Activated naive CD8-positive, alpha-beta T cell (primary cell): Measurements from ENCODE around the gene EXOG.

ENCODE experiments used
- H3K27ac Mint-ChIP-seq: one replicate; pipeline ENCODE4 v1.8.0; 2021; ENCODE audit warnings: mixed read lengths
- H3K27me3 Mint-ChIP-seq: one replicate; pipeline ENCODE4 v1.8.0; 2021; ENCODE audit warnings: mixed read lengths
- H3K36me3 Mint-ChIP-seq: one replicate; pipeline ENCODE4 v1.8.0; 2021; ENCODE audit warnings: mixed read lengths
- H3K4me1 Mint-ChIP-seq: one replicate; pipeline ENCODE4 v1.8.0; 2021; ENCODE audit warnings: low read depth, mixed read lengths
- H3K4me3 Mint-ChIP-seq: one replicate; pipeline ENCODE4 v1.8.0; 2021; ENCODE audit warnings: mild to moderate bottlenecking, mixed read lengths
- H3K9me3 Mint-ChIP-seq: one replicate; pipeline ENCODE4 v1.8.0; 2021; ENCODE audit warnings: low read depth, mixed read lengths

EXOG gene

DNA sequence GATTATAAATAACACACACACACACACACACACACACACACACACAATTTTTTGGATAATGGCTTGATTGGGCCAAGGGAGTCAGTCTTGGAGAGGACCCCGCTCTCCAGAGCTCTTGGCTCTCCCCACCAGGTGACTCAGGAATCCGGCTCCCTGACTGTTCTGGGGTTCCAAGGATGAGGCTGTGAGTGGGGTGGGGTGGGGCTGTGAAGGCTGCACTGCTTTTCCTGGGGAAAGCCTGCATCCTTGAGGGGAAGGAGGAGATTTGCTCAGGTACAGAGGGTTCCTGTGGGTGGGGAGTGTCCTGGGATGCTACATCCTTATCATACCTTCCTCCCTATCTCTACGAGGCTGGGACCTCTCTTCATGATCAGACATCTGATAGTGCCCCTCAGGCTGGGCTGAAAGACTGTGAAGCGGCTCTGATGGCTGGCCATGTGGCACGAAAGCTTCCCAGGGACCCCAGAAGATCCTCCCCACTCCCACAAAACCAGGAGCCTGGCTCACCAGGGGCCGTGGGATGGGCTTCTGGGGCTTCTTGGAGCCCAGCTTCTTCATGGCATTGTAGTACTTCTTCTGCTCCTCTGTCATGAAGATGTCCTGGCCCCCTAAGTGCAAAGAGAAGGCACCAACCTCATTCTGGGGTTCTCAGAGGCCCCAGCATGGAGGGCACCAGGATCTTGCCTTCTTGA lies 59.2 kb downstream of the EXOG start:
- Mint-ChIP-seq H3K27me3 (no peaks in the 10 kb centered on the region), H3K9me3 (peaks cover 3% of the 10 kb centered on the region)

DNA sequence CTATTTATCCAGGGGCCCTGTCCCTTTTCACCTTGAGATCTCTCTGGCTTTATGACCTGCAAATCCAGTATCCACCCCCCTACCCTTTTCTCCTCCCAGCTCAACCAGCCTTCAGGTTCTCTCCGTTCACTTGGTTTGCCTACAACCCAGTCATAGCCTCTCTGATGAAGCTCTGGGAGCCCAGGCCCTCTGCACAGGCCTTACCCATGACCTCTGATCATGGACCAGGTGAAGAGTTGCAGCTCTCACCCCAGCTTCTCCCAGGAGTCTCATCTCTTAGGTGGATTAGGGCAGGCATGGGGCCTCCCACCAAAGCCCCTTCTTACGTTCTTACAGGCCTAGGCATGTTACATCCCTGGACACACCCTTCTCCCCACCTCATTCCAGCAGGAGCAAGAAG lies 59.8 kb downstream of the EXOG start:
- H3K27me3 Mint-ChIP-seq = no peaks in the 10 kb centered on the region
- no peak overlapping the region for H3K4me3 Mint-ChIP-seq
- no peak overlapping the region for H3K27ac Mint-ChIP-seq
- no peaks in the 10 kb centered on the region for H3K4me1 Mint-ChIP-seq
- H3K36me3 Mint-ChIP-seq = no peaks in the 10 kb centered on the region
- H3K9me3 Mint-ChIP-seq = peaks cover 3% of the 10 kb centered on the region

More for the DNA sequence above, 59.2 kb downstream of the EXOG start:
- no peaks in the 10 kb centered on the region for H3K36me3 Mint-ChIP-seq
- no peak overlapping the region for H3K4me3 Mint-ChIP-seq
- H3K27ac Mint-ChIP-seq = no peak overlapping the region
- H3K4me1 Mint-ChIP-seq = no peaks in the 10 kb centered on the region

DNA sequence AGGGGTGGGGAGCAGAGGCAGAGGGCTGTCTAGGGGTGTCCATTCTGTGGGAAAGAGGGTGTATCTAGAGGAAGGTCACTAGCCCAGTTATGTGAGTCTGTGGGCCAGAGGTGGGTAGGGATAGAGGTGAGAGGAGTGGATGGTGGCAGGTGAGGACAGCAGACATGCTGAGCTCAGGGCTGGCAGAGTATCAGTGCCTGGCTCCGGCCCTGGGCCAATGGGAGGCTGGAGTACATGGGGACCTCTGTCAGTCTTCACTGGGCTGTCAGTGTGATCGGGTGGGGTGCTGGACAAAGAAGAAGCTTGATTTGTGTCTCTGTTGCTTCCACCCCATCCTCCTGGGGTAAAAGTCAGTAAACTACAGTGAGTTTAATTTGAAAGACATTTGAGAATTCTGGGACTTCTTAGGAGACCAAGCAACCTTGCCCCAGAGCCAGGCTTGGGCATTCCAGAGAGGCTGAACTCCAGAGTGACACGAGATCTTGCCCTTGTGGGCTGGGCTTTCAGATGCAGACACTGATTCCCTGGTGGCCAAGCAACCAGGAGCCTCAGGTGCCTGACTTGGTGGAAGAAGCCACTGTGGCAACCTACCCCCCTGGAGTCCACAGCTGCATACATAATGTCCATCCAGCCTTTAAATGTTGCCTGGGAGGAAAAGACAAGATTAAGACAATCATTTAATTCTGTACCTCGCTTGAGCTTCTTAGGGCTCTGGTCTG lies 60.7 kb downstream of the EXOG start:
- Mint-ChIP-seq H3K4me1 (no peaks in the 10 kb centered on the region), H3K9me3 (peaks cover 3% of the 10 kb centered on the region), H3K27me3 (no peaks in the 10 kb centered on the region), H3K27ac (no peak overlapping the region), H3K36me3 (no peaks in the 10 kb centered on the region), H3K4me3 (no peak overlapping the region)

- H3K4me1 Mint-ChIP-seq = no peaks in the 10 kb centered on the region
- H3K27me3 Mint-ChIP-seq = no peaks in the 10 kb centered on the region
- H3K27ac Mint-ChIP-seq = no peak overlapping the region
- peaks cover 3% of the 10 kb centered on the region for H3K9me3 Mint-ChIP-seq
- no peaks in the 10 kb centered on the region for H3K36me3 Mint-ChIP-seq
- no peak overlapping the region for H3K4me3 Mint-ChIP-seq
These were observed 62.7 kb downstream of the EXOG start for GRCh38 chr3:38558864-38559263.

- H3K27me3 Mint-ChIP-seq = no peaks in the 10 kb centered on the region
- no peaks in the 10 kb centered on the region for H3K36me3 Mint-ChIP-seq
- H3K9me3 Mint-ChIP-seq = no peaks in the 10 kb centered on the region
These were observed 64.1 kb downstream of the EXOG start for GRCh38 chr3:38560284-38560683.

GRCh38 chr3:38560996-38561717 lies 65.0 kb downstream of the EXOG start:
- no peaks in the 10 kb centered on the region for H3K4me1 Mint-ChIP-seq

More at GRCh38 chr3:38560284-38560683, 64.1 kb downstream of the EXOG start:
- no peaks in the 10 kb centered on the region for H3K4me1 Mint-ChIP-seq
- H3K27ac Mint-ChIP-seq = no peak overlapping the region
- no peak overlapping the region for H3K4me3 Mint-ChIP-seq

DNA sequence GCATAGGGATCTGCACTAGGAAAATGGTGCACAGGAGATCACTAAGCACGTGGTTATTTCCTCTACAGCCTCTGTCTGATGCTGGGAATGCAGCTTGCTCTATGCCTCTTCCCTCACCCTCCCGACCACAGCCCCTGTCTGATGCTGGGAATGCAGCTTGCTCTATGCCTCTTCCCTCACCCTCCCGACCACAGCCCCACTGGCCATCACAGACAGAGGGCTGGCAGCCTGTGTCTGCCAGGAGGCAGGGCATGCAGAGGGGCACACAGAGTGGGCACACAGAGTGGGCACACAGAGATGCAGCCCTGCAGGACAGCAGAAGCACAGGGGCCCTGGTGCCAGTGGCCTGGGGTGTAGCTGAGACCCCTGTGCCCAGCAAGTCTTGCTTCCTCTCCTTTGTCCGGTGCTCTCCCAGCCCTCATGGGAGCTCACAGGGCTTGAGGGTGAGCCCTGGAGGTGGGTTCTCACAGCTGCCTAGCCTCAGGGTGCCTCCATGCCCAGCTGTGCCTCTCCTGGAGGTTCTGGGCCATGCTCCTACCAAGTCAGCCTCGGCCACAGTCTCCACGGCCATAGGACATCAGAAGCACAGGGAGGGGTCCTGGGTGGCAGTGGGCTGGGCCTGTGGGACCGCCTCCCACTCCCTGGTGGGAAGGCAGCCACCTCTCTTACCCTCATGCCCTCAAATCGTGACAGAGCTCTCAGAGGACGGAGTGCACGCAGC lies 65.8 kb downstream of the EXOG start:
- Mint-ChIP-seq H3K36me3 (no peaks in the 10 kb centered on the region), H3K4me1 (no peaks in the 10 kb centered on the region)

More at GRCh38 chr3:38560996-38561717, 65.0 kb downstream of the EXOG start:
- H3K27me3 Mint-ChIP-seq = no peaks in the 10 kb centered on the region
- H3K36me3 Mint-ChIP-seq = no peaks in the 10 kb centered on the region
- H3K27ac Mint-ChIP-seq = no peak overlapping the region
- no peaks in the 10 kb centered on the region for H3K9me3 Mint-ChIP-seq
- H3K4me3 Mint-ChIP-seq = no peak overlapping the region

GRCh38 chr3:38562467-38562925 lies 66.4 kb downstream of the EXOG start:
- Mint-ChIP-seq H3K36me3 (no peaks in the 10 kb centered on the region), H3K27me3 (no peaks in the 10 kb centered on the region), H3K27ac (no peak overlapping the region), H3K4me3 (no peak overlapping the region), H3K4me1 (no peaks in the 10 kb centered on the region), H3K9me3 (no peaks in the 10 kb centered on the region)

More for the DNA sequence above, 65.8 kb downstream of the EXOG start:
- Mint-ChIP-seq H3K27ac (no peak overlapping the region), H3K9me3 (no peaks in the 10 kb centered on the region), H3K27me3 (no peaks in the 10 kb centered on the region), H3K4me3 (no peak overlapping the region)

- no peaks in the 10 kb centered on the region for H3K27me3 Mint-ChIP-seq
- H3K27ac Mint-ChIP-seq = no peak overlapping the region
- H3K4me1 Mint-ChIP-seq = no peaks in the 10 kb centered on the region
- no peaks in the 10 kb centered on the region for H3K9me3 Mint-ChIP-seq
- H3K36me3 Mint-ChIP-seq = no peaks in the 10 kb centered on the region
- no peak overlapping the region for H3K4me3 Mint-ChIP-seq
These were observed 67.1 kb downstream of the EXOG start for GRCh38 chr3:38563070-38563885.

DNA sequence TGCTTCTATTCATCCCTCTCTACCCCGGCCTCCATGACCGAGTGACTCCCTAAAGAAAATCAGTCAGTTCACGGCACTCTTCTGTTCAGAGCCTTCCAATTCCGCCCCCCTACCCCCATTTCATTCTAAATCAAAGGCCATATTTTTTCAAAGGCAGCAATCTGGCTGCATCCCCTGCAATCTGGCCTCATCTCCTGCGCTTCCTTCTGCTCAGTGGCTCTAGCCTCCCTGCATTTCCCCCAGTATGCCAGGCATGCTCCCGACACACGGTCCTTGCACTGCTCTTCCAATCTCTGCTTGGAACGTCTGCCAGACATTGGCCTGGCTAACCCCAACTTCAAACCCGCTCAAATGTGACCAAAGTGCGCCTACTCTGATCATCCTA lies 67.7 kb downstream of the EXOG start:
- Mint-ChIP-seq H3K9me3 (no peaks in the 10 kb centered on the region), H3K27ac (no peak overlapping the region), H3K27me3 (no peaks in the 10 kb centered on the region), H3K4me3 (no peak overlapping the region), H3K4me1 (no peaks in the 10 kb centered on the region), H3K36me3 (no peaks in the 10 kb centered on the region)

GRCh38 chr3:38564631-38565338 lies 68.6 kb downstream of the EXOG start:
- H3K27ac Mint-ChIP-seq = no peak overlapping the region
- H3K4me1 Mint-ChIP-seq = no peaks in the 10 kb centered on the region
- H3K36me3 Mint-ChIP-seq = no peaks in the 10 kb centered on the region
- no peaks in the 10 kb centered on the region for H3K9me3 Mint-ChIP-seq
- H3K4me3 Mint-ChIP-seq = no peak overlapping the region
- H3K27me3 Mint-ChIP-seq = no peaks in the 10 kb centered on the region

DNA sequence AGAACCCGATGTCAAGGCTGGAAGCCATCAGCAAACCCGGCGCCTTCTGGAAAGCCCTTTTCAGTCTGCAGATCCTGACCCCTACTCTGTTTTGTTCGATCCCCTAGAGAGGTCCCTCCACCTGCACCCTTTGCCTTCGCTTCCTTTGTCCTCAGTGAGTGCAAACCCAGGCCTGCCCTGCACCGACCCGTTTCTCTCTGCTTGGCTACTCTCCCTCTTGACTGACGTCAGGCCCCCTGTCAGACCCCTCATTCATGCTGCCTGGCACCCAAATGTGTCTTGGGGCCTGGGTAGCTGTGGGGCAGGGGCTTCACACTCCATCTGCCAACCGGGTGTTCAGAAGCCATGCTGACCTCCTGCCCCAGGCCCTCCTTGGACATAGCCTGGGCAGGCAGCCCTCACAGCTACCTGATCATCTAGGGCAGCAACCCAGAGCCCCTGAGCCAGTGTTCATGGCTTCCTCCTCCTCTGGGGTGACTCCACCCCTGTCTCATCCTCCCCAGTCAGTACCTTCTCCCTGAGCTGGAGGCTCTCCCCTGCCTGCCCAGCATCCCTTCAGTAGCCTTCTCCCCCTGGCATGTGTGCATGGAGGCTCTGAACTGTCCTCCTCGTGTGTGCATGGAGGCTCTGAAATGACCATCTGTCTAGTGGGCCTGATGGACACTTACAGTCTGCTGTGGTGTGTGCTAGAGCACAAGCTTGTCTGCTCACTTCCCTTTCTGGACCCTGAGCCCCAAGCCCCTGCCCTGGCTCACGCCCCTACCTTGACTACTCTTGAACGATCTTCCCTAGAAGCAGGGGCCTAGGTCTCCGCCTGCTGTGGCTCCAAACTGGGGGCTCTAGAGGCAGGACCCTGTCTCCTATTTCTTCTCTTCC lies 69.4 kb downstream of the EXOG start:
- no peaks in the 10 kb centered on the region for H3K27me3 Mint-ChIP-seq
- no peaks in the 10 kb centered on the region for H3K36me3 Mint-ChIP-seq
- H3K4me3 Mint-ChIP-seq = no peak overlapping the region
- no peaks in the 10 kb centered on the region for H3K9me3 Mint-ChIP-seq
- no peaks in the 10 kb centered on the region for H3K4me1 Mint-ChIP-seq
- no peak overlapping the region for H3K27ac Mint-ChIP-seq

GRCh38 chr3:38566215-38566528 lies 70.0 kb downstream of the EXOG start:
- no peak overlapping the region for H3K27ac Mint-ChIP-seq
- peaks cover 3% of the 10 kb centered on the region for H3K9me3 Mint-ChIP-seq
- H3K4me1 Mint-ChIP-seq = no peaks in the 10 kb centered on the region
- H3K27me3 Mint-ChIP-seq = no peaks in the 10 kb centered on the region
- H3K36me3 Mint-ChIP-seq = no peaks in the 10 kb centered on the region
- H3K4me3 Mint-ChIP-seq = no peak overlapping the region
